Lower leg skin (tissue), 3 donors: ENCODE results near the gene FGF21.

Experiments
- POLR2A ChIP-seq, 2 donors: fragments of 450-650 bp; IDR thresholded peaks; one replicate each; pipeline ENCODE4 v1.6.1; 2016 to 2017; ENCODE audit warnings: antibody characterized with exemption in 2 of 2, mild to moderate bottlenecking in 1 of 2, moderate library complexity in 1 of 2
- TF ChIP-seq, protein P1 (sequence below), 3 donors: fragments of 450-650 bp; IDR thresholded peaks; one replicate each; pipeline ENCODE4 v1.5.1; 2016; ENCODE audit warnings: antibody characterized with exemption in 3 of 3, mild to moderate bottlenecking in 3 of 3, moderate library complexity in 2 of 3

- TF ChIP-seq, protein P1, sequence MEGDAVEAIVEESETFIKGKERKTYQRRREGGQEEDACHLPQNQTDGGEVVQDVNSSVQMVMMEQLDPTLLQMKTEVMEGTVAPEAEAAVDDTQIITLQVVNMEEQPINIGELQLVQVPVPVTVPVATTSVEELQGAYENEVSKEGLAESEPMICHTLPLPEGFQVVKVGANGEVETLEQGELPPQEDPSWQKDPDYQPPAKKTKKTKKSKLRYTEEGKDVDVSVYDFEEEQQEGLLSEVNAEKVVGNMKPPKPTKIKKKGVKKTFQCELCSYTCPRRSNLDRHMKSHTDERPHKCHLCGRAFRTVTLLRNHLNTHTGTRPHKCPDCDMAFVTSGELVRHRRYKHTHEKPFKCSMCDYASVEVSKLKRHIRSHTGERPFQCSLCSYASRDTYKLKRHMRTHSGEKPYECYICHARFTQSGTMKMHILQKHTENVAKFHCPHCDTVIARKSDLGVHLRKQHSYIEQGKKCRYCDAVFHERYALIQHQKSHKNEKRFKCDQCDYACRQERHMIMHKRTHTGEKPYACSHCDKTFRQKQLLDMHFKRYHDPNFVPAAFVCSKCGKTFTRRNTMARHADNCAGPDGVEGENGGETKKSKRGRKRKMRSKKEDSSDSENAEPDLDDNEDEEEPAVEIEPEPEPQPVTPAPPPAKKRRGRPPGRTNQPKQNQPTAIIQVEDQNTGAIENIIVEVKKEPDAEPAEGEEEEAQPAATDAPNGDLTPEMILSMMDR (IDR thresholded peaks at IDR 0.05), result no peak
- TF ChIP-seq POLR2A (IDR thresholded peaks at IDR 0.05), result no peak
Observed at GRCh38 chr19:48794291-48794690, 39.0 kb downstream of the FGF21 start.
